ENCODE data around the gene NHP2. TPM values are rescaled to one million over a fixed set of nuclear protein-coding genes. Genes with fewer than 3 reads are reported as not detected.

Gene NHP2
- total and polyA plus RNA-seq, 10 of the 15 experiments (the other 5 are each of a cell fraction or from before 2014, with no cell fraction given), result 39.2 to 513 (median 198) TPM

- TF ChIP-seq ELK1 (IDR thresholded peaks at IDR 0.05; ENCODE audit: low read depth, low read length) (peak; percentile 32; the same call in 1 of the 2 replicates), IKZF1 (conservative IDR thresholded peaks at IDR 0.05) (peak; percentile 84), DPF2 (IDR thresholded peaks at IDR 0.05) (peak; percentile 89), CHD1 (IDR thresholded peaks at IDR 0.05; ENCODE audit: low read depth, low read length) (peak; percentile 97), RELA (IDR thresholded peaks at IDR 0.05; ENCODE audit: borderline replicate concordance, partially characterized antibody) (peak; percentile 37), RELB (IDR thresholded peaks at IDR 0.05; ENCODE audit: low read depth) (no peak), POLR2AphosphoS2 (IDR thresholded peaks at IDR 0.05; ENCODE audit: low read depth, low read length) (0 out of 2 replicates have a peak, but pooled peaks have one; percentile 50), SIN3A (IDR thresholded peaks at IDR 0.05; ENCODE audit: low read depth, low read length) (no peak), TCF3 (IDR thresholded peaks at IDR 0.05; ENCODE audit: borderline replicate concordance, insufficient read depth, low read depth, low read length) (no peak), ZNF24 (IDR thresholded peaks at IDR 0.05) (no peak), ZBTB4 (CRISPR knock-in tag; IDR thresholded peaks at IDR 0.05) (no peak), LARP7 (IDR thresholded peaks at IDR 0.05) (0 out of 2 replicates have a peak, but pooled peaks have one; percentile 73), HDGF (IDR thresholded peaks at IDR 0.05) (no peak), ZNF592 (IDR thresholded peaks at IDR 0.05) (0 out of 2 replicates have a peak, but pooled peaks have one; percentile 27), RB1 (IDR thresholded peaks at IDR 0.05; ENCODE audit: borderline replicate concordance) (peak; percentile 87; the same call in 1 of the 2 replicates), NFYB (IDR thresholded peaks at IDR 0.05; ENCODE audit: insufficient read depth, low read depth, low read length) (no peak), BMI1 (IDR thresholded peaks at IDR 0.05; ENCODE audit: borderline replicate concordance) (no peak), SMARCA5 (IDR thresholded peaks at IDR 0.05) (peak; percentile 65), NFYA (IDR thresholded peaks at IDR 0.05; ENCODE audit: borderline replicate concordance, low read depth, low read length) (no peak), SREBF1 (IDR thresholded peaks at IDR 0.05; ENCODE audit: low read length) (peak; percentile 85)
These were observed 22.9 kb downstream of the NHP2 start, which contains the start of gene RMND5B (continued) for GRCh38 chr5:178130576-178131445.
